HG02610 (cell line): Measurements from ENCODE around the gene ADCY1.

Experiments used
- ATAC-seq: cut with Tn5 transposase; IDR thresholded peaks from one replicate; pipeline ENCODE4 v1.9.1; 2021; ENCODE audit warnings: mild to moderate bottlenecking, moderate library complexity; ENCODE audit not compliant: unreplicated experiment

ADCY1 gene

GRCh38 chr7:45649560-45650346 is 75.6 kb downstream of the ADCY1 start:
- no peak for ATAC-seq

- no peak for ATAC-seq
Observed at GRCh38 chr7:45650404-45651394, 76.5 kb downstream of the ADCY1 start.

- no peak for ATAC-seq
Observed at GRCh38 chr7:45651540-45651939, 77.4 kb downstream of the ADCY1 start.

- no peak for ATAC-seq
Observed at GRCh38 chr7:45652630-45653029, 78.5 kb downstream of the ADCY1 start.

- no peak for ATAC-seq
Observed at GRCh38 chr7:45653209-45653907, 79.2 kb downstream of the ADCY1 start.

GRCh38 chr7:45654341-45654740 is 80.2 kb downstream of the ADCY1 start:
- ATAC-seq, result no peak

- ATAC-seq, result no peak
Observed at GRCh38 chr7:45655539-45655938, 81.4 kb downstream of the ADCY1 start.

GRCh38 chr7:45656431-45656830 is 82.3 kb downstream of the ADCY1 start:
- ATAC-seq, result no peak

GRCh38 chr7:45657136-45657889 is 83.1 kb downstream of the ADCY1 start:
- ATAC-seq, result no peak

GRCh38 chr7:45657890-45658715 is 83.9 kb downstream of the ADCY1 start:
- ATAC-seq, result no peak

GRCh38 chr7:45658716-45659495 is 84.7 kb downstream of the ADCY1 start:
- ATAC-seq, result no peak

- ATAC-seq, result no peak
Observed at GRCh38 chr7:45659496-45660139, 85.5 kb downstream of the ADCY1 start.

GRCh38 chr7:45660201-45660900 is 86.2 kb downstream of the ADCY1 start:
- ATAC-seq, result no peak

- ATAC-seq, result no peak
Observed at GRCh38 chr7:45660901-45661211, 86.7 kb downstream of the ADCY1 start.

GRCh38 chr7:45661302-45661995 is 87.3 kb downstream of the ADCY1 start:
- ATAC-seq, result no peak

GRCh38 chr7:45662018-45662417 is 87.8 kb downstream of the ADCY1 start:
- no peak for ATAC-seq

- ATAC-seq, result no peak
Observed at GRCh38 chr7:45662540-45663166, 88.5 kb downstream of the ADCY1 start.
